Measurements from ENCODE around the gene ZBTB5. TPM values are rescaled to one million over a fixed set of nuclear protein-coding genes. Genes with fewer than 3 reads are reported as not detected.

ZBTB5 gene
- total and polyA plus RNA-seq, 9 of the 15 experiments (the other 6 are each of a cell fraction or from before 2014, with no cell fraction given), result 2.3 to 43.2 (median 15.5) TPM

DNA sequence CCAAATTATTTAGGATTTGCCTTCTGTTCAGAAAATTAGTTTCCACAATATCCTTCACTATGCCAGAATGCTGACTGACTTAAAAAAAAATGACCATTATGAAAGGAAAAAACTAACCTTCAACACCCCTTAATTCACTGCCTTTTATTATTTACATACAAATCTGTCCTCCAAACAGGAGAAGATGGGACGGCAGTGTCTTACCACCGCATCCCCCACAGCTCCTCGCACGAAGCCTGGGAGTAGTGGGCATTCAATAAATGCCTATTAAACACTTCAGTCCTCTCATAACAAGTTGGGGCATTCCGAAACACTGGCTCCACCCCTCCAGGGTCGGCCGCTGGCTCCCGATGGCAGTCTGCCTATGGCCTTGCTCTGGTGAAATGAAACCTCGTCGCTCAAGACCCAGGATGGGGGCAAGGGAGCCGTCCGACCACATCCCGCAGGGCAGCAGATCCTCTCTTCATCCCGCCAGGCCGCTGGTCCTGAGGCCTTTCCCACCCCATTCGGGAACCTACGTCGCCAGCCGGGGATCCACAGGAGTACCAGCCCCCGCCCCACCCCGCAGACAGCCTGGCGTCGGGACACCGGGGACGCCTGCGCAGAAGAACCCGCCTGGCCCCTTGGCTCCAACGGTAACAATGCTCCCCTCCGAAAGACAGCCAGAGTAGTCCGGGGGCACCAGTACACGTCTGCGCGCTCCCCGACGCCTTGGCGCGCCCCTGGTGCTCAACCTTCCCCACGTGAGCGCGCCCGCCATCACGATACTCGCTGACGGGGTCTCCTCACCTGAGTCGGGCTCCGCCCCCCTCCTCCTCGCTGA lies 613 bp downstream of the ZBTB5 start (continued):
- TF ChIP-seq, protein P1, sequence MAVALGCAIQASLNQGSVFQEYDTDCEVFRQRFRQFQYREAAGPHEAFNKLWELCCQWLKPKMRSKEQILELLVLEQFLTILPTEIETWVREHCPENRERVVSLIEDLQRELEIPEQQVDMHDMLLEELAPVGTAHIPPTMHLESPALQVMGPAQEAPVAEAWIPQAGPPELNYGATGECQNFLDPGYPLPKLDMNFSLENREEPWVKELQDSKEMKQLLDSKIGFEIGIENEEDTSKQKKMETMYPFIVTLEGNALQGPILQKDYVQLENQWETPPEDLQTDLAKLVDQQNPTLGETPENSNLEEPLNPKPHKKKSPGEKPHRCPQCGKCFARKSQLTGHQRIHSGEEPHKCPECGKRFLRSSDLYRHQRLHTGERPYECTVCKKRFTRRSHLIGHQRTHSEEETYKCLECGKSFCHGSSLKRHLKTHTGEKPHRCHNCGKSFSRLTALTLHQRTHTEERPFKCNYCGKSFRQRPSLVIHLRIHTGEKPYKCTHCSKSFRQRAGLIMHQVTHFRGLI (CRISPR knock-in tag; IDR thresholded peaks at IDR 0.05), result no peak
- TF ChIP-seq ZNF75A (CRISPR knock-in tag; IDR thresholded peaks at IDR 0.05) (no peak), ZNF740 (CRISPR knock-in tag; IDR thresholded peaks at IDR 0.05) (0 out of 2 replicates have a peak, but pooled peaks have one; percentile 21), ZNF740 (tag; IDR thresholded peaks at IDR 0.05) (no peak), E2F4 (CRISPR knock-in tag; IDR thresholded peaks at IDR 0.05; ENCODE audit: low read depth) (no peak), PCBP1 (IDR thresholded peaks at IDR 0.05; ENCODE audit: low read depth, low read length, poor library complexity, severe bottlenecking) (no peak), ZNF263 (CRISPR knock-in tag; IDR thresholded peaks at IDR 0.05; ENCODE audit: borderline replicate concordance) (no peak), TAL1 (IDR thresholded peaks at IDR 0.05) (no peak), PBX2 (CRISPR knock-in tag; IDR thresholded peaks at IDR 0.05; ENCODE audit: low read depth) (no peak), PBX2 (tag; conservative IDR thresholded peaks at IDR 0.05; ENCODE audit: low read depth) (no peak), KAT7 (CRISPR knock-in tag; IDR thresholded peaks at IDR 0.05; ENCODE audit: borderline replicate concordance) (peak; percentile 91; the same call in 1 of the 2 replicates), SAP30 (IDR thresholded peaks at IDR 0.05; ENCODE audit: borderline replicate concordance, insufficient read depth, low read depth, low read length, poor library complexity, severe bottlenecking) (peak; percentile 84)
- TF ChIP-seq, protein P2, sequence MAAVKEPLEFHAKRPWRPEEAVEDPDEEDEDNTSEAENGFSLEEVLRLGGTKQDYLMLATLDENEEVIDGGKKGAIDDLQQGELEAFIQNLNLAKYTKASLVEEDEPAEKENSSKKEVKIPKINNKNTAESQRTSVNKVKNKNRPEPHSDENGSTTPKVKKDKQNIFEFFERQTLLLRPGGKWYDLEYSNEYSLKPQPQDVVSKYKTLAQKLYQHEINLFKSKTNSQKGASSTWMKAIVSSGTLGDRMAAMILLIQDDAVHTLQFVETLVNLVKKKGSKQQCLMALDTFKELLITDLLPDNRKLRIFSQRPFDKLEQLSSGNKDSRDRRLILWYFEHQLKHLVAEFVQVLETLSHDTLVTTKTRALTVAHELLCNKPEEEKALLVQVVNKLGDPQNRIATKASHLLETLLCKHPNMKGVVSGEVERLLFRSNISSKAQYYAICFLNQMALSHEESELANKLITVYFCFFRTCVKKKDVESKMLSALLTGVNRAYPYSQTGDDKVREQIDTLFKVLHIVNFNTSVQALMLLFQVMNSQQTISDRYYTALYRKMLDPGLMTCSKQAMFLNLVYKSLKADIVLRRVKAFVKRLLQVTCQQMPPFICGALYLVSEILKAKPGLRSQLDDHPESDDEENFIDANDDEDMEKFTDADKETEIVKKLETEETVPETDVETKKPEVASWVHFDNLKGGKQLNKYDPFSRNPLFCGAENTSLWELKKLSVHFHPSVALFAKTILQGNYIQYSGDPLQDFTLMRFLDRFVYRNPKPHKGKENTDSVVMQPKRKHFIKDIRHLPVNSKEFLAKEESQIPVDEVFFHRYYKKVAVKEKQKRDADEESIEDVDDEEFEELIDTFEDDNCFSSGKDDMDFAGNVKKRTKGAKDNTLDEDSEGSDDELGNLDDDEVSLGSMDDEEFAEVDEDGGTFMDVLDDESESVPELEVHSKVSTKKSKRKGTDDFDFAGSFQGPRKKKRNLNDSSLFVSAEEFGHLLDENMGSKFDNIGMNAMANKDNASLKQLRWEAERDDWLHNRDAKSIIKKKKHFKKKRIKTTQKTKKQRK (IDR thresholded peaks at IDR 0.05; ENCODE audit: borderline replicate concordance, low read depth, low read length), result no peak
- TF ChIP-seq, protein P3, sequence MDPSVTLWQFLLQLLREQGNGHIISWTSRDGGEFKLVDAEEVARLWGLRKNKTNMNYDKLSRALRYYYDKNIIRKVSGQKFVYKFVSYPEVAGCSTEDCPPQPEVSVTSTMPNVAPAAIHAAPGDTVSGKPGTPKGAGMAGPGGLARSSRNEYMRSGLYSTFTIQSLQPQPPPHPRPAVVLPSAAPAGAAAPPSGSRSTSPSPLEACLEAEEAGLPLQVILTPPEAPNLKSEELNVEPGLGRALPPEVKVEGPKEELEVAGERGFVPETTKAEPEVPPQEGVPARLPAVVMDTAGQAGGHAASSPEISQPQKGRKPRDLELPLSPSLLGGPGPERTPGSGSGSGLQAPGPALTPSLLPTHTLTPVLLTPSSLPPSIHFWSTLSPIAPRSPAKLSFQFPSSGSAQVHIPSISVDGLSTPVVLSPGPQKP (CRISPR knock-in tag; IDR thresholded peaks at IDR 0.05), result no peak

Data from K562 (cell line).